GM19455 (cell line): ENCODE measurements around the gene PPDPF.
"Not testable (repeated sequence)": the region's sequence is repeated elsewhere in the genome, so short reads cannot be mapped to it uniquely, and the experiment has no call there.

ENCODE experiments used
- ATAC-seq: cut with Tn5 transposase; IDR thresholded peaks from one replicate; pipeline ENCODE4 v1.9.1; 2021; ENCODE audit not compliant: unreplicated experiment

The PPDPF gene

GRCh38 chr20:63520504-63520933 lies at the start of gene PPDPF:
Gene PPDPF (plus strand): TSS chr20:63520765. CDS start chr20:63521309, 544 bp downstream.
- ATAC-seq = peak; percentile 65

GRCh38 chr20:63471002-63471716 lies 49.4 kb upstream of the PPDPF start:
- no peak for ATAC-seq

GRCh38 chr20:63471717-63471980 lies 48.9 kb upstream of the PPDPF start:
- ATAC-seq = no peak

GRCh38 chr20:63471981-63472831 lies 48.4 kb upstream of the PPDPF start, which contains the start of gene KCNQ2:
Gene KCNQ2 (minus strand): TSS chr20:63472655. CDS start chr20:63472463, 192 bp downstream.
- no peak for ATAC-seq

GRCh38 chr20:63472862-63473390 lies 47.6 kb upstream of the PPDPF start:
- no peak for ATAC-seq

- no peak for ATAC-seq
Observed at GRCh38 chr20:63473555-63474449, 46.8 kb upstream of the PPDPF start.

- no peak for ATAC-seq
Observed at GRCh38 chr20:63475209-63475608, 45.4 kb upstream of the PPDPF start.

GRCh38 chr20:63477061-63477616 lies 43.4 kb upstream of the PPDPF start:
- ATAC-seq = no peak

- ATAC-seq = no peak
Observed at GRCh38 chr20:63477944-63478343, 42.6 kb upstream of the PPDPF start.

GRCh38 chr20:63478346-63479302 lies 41.9 kb upstream of the PPDPF start:
- ATAC-seq = no peak

GRCh38 chr20:63479695-63480419 lies 40.7 kb upstream of the PPDPF start:
- not testable (repeated sequence) for ATAC-seq

GRCh38 chr20:63481503-63481902 lies 39.1 kb upstream of the PPDPF start:
- no peak for ATAC-seq

GRCh38 chr20:63482021-63482587 lies 38.5 kb upstream of the PPDPF start:
- no peak for ATAC-seq

GRCh38 chr20:63483834-63484233 lies 36.7 kb upstream of the PPDPF start:
- no peak for ATAC-seq

- ATAC-seq = no peak
Observed at GRCh38 chr20:63484236-63484635, 36.3 kb upstream of the PPDPF start.

GRCh38 chr20:63484651-63485403 lies 35.7 kb upstream of the PPDPF start:
- ATAC-seq = no peak

GRCh38 chr20:63486300-63486855 lies 34.2 kb upstream of the PPDPF start:
- no peak for ATAC-seq
